GM19324 (cell line): ENCODE results near the gene CARD19.
"Not testable (repeated sequence)": the region's sequence is repeated elsewhere in the genome, so short reads cannot be mapped to it uniquely, and the experiment has no call there.

Source experiments
- ATAC-seq: cut with Tn5 transposase; IDR thresholded peaks from one replicate; pipeline ENCODE4 v1.9.1; 2021; ENCODE audit warnings: mild to moderate bottlenecking, moderate library complexity; ENCODE audit not compliant: unreplicated experiment, low FRiP score

The CARD19 gene

DNA sequence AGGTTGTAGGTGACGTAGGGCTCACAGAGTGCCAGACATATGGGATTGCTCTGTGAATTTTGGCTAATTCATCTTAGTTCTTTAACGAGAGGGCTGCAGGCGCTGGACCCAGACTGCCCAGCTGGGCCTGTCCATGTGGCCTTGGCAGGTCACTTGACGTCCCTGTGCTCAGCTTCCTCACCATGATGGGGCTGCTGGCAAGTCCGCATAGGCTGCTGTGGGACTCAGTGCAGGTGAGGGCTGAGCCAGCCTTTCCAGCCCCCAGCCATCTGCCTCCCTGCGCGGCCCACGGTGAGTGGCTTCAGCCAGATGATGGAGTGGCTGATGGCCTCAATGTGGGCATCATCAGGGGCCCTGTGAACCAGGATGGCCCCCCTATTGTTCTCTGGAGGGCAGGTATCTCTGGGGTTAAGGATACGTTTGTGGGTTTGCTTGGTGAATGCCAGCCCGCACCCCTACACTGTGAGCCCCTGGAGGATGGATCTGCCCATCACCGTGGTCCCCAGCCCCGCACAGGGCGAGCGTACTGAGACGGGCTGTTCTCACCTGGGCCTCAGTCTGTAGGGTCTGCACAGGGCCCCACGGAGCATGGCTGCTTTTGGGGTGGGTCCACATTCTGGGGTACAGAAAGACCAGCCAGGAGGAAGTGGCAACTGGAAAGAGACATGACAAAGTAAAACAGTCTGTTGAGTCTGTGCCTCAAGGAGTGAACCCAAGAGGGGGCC lies 3.7 kb downstream of the CARD19 start:
- no peak for ATAC-seq

DNA sequence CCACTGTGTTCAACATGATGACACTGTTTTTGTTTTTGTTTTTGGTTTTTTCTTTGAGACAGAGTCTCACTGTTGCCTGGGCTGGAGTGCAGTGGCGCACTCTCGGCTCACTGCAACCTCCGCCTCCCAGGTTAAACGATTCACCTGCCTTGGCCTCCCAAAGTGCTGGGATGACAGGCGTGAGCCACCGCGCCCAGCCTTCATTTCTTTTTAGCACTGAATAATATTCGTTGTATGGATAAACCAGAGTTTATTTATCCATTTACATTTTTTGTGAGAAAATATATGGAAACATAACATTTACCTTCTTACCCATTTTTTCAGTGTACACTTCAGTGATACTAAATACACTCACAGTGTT lies 4.2 kb downstream of the CARD19 start:
- no peak for ATAC-seq

DNA sequence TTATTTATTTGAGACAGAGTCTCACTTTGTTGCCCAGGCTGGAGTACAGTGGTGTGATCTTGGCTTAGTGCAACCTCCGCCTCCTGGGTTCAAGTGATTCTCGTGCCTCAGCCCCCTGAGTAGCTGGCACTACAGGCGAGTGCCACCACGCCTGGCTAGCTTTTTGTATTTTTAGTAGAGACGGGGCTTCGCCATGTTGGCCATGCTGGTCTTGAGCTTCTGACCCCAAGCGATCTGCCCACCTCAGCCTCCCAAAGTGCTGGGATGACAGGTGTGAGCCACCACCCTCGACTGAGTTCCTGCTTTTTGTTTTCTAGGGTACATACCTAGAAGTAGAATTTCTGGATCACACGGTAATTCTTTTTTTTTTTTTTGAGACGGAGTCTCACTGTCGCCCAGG lies 5.1 kb downstream of the CARD19 start:
- ATAC-seq: not testable (repeated sequence)

DNA sequence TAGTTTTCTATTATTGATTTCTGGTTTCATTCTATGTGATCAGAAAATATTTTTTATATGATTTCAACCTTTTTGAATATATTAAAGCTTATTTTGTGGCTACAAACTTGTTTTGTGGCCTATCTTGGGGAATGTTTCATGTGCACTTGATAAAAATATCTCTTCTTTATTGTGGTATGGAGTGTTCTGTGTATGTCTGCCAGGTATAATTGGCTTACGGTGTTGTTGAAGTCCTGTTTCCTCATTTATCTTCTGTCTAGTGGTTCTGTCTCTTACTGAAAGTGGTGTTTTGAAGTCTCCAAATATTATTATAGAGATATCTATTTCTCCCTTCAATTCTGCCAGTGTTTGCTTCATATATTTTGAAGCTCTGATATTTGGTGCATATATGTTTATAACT lies 9.6 kb downstream of the CARD19 start:
- ATAC-seq: no peak

DNA sequence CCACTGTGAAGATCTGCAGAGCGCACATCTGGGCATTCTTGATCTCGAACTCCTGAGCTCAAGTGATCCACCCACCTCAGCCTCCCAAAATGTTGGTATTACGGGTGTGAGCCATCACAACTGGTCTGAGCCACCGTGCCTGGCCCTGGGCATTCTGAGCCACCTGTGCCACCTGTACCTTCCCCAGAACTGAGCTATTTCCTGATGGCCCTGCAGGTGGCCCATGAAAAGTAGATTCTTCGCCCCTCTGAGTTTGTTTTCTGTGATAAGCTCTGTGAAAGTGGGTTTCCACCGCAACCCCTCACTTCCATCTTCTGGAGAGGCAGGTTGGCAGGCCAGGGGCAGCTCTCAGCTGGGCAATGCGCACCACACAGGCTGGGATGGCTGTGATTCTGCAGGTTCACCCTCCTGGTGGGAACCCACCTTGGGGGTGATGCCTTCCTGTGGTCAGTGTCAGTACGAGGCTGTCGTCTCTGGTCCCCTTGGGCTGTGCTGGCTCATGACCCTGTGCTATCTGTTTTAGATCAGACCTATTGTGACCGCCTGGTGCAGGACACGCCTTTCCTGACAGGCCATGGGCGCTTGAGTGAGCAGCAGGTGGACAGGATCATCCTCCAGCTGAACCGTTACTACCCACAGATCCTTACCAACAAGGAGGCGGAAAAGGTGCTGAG lies 11.3 kb downstream of the CARD19 start:
- no peak for ATAC-seq

DNA sequence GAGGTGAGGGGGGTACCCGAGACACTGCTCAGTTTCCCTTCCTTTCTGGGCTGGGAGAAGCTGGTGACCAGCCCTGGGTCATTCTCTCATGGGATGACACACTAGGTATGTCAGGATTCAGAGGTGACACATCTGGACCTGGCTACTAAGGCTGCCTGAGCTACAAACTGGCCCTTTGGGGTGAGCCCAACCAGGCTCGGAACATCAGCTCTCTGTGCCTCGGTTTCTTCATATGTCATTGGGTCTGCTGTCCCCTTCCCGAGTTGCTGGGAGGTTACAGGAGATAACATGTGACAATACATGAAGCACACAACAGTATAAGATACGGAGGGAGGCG lies 11.8 kb downstream of the CARD19 start:
- no peak for ATAC-seq

DNA sequence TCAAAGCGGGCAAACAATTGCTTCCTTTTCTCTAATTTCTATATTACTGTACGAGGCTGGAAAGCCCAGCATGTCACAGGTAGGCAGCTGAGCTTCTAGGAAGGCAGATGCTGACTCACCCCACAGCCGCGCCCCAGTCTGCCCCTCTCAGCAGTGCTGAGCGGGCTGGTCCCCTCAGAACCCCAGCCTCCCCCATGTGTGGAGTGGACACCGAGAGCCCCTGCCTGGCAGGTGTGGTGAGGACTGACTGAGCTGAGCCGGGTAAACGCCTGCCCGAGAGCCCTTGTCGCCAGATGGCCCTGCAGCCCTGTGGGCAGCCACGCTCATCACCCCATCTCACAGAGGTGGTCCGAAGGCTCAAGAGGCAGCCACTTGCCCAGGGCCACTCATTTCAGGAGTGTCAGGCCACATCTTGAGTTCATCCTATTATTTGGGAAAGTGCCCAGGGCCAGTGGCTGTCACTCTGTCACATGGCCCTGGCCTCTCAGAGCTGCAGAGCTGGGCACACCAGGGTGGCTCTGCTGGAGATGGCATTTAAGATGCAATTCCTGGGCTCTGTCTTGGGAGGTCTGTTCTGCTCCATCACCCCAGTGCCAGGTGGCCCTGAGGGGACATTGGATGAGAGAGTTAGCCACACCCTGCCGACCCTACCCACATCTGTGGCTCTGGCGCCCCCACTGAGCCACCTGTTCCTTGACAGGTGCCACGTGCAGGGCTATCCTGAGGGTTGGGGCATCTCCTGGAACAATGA lies 12.4 kb downstream of the CARD19 start:
- ATAC-seq: no peak

DNA sequence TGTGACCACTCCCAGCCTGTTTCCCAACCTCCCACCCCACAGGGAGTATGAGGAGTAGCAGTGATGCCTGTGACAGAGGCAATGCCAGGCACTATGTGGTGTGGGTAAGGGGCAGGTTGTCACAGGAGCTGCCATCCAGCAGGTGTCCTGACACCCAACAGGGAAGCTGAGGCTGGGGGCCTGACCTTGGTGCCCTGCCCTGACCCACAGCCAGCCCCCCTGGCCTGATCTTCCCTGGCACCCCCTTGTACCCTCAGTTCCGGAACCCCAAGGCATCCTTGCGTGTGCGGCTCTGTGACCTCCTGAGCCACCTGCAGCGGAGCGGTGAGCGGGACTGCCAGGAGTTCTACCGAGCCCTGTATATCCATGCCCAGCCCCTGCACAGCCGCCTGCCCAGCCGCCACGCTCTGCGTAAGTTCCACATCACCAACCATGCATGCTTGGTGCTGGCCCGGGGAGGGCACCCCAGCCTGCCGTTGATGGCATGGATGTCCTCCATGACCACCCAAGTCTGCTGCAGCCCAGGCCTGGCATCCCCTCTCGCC lies 14.4 kb downstream of the CARD19 start:
- ATAC-seq: no peak

DNA sequence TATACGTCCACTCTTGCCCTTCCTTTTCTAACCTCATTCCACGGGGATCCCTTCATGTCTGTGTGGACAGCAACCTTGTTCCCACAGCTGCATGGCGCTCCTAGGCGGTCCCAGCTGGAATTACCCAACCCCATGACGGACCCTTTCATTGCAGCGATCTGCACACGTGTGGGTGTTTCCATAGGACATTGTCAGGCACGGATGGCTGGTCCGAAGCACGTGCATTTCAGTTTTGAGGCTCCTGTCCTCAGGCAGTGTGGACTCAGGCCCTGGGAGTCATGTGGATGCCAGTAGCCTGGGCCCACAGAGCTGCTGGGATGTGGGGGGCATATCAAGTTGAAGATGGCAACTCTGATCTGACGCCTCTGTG lies 15.0 kb downstream of the CARD19 start:
- ATAC-seq: no peak

DNA sequence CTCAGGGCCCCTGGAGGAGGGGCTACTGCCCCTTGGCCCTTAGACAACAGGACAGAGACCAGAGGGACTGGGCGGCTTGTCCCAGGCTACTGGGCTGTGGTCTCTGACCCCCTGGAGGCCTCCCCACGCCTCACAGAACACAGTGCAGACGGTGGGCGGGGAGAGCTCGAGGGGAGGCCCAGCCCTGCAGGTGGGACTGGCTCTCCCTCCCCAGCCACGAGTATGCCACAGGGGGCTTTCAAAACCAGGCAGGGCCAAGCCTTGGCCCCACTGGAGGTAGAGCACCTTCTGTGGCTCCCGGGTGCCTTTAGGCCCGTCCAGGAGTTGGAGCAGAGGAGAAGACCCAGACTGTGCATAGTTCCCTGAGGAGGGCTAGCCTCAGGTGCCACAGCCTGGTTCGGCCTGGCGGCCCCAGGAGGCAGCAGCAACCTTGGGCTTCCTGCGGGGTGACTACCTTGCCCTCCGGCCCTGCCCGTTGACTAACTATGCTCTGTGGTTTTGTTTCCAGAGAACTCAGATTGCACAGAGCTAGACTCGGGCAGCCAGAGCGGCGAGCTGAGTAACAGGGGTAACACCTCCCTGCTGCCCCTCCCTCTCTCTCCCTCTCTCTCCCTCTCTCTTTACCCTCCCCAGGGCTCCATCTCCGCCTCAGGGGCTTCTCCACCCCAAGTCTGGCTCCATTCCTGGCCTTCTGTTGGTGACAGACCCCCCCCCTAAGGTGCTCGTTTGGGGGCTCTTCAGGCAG lies 15.5 kb downstream of the CARD19 start:
- ATAC-seq: no peak

DNA sequence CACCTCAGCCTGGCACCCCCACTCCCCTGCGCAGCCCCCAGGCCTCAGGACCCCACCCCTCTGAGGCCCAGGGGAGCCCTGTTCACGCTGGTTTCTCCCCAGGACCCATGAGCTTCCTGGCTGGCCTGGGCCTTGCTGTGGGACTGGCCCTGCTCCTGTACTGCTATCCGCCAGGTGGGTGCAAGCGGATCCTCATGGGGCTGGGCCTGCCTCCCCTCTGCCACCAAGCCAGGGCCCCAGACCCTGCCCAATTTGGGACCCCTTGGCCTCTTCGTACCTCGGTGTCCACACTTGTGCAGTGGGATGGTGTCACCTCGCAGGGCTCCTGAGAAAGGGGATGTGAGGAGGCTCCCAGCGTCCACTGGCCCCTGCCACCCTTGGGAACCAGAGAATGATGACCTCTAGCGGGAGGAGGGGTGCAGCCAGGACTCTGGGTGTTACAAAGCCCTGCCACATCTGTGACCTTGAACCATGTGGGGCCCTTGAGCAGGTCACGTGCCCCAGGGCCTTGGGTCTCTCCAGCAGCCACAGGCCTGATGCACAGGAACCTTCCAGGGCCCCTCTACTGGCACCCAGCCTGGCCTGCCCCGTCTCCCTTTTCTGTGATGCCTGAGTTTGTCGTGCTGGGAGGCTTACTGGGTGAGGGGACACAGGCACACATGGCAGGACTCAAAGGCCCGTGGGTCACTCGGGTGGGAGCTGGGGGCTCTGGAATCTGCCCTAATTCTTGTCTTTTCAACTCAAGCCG lies 16.3 kb downstream of the CARD19 start:
- no peak for ATAC-seq

DNA sequence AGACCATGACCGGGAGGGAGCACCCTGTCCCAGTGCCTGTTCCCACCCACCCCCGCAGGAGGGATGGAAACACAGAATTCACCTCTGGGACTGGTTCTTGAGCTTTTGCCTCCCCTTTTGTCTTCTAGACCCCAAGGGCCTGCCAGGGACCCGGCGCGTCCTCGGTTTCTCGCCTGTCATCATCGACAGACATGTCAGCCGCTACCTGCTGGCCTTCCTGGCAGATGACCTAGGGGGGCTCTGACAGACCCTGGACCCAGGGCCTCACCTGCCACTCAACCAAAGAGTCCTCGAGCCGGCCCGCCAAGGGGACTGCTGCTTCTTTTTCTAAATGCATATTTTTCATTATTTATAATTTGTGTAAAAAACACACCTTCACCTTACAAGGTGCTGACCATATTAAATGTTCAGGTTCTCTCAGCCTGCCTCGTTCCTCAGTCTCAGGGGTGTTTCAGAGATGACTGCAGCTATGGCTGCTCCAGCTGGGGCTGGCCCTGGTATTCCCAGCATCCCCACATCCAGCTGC lies 16.9 kb downstream of the CARD19 start:
- ATAC-seq: no peak

DNA sequence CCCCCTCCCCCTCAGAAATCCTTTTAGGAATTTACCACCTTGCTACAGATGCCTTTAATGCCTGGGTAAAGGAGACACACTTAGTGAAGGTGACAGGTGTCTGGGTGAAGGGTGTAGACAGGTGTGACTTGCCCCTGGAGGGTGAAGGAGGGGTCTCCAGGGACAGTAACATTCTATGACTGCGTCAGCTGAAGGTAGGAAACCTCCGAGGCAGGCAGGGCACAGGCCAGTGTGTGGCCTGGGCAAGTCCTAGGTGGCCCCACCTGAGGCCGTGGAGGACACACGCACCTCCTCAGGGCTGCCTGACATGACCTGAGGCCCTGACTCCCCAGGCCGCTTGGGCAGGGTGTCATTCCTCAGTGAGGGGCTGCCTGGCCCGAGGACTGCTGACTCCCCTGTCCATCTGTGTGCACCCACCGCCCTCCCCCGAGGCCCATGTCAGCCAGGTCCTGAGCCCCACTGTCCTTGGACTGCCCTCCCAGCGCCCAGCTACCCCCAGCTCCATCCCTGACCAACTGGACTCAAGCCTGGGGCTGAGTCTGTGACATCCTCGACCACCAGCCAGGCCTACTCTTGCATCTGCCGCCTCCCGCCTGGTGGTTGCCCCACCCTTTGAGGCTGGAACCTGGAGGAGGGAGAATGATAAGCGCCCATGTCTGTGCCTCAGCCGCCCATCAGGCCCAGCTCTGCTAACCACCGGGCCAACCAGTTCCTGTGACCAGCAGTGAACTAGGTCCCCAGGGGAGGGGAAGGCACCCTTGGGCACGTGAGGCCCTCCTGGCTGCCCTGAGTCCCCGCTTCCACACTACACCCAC lies 18.4 kb downstream of the CARD19 start:
- ATAC-seq: no peak

DNA sequence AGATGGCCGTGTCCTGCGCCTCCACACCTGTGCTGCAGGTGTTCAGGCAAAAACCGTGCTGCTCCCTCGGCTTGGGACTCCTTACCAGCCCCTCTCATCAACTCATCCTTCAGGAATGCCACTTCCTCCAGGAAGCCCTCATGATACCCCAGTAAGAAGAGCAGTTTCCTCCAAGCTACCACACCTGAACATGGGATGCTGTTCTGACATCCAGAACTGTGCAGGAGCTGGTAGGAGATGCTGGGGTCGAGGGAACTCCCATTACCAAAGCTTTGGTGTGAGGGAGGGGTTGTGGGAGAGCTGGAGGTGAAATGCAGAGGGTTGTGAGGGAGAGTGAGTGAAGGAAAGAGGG lies 18.9 kb downstream of the CARD19 start:
- ATAC-seq: no peak

DNA sequence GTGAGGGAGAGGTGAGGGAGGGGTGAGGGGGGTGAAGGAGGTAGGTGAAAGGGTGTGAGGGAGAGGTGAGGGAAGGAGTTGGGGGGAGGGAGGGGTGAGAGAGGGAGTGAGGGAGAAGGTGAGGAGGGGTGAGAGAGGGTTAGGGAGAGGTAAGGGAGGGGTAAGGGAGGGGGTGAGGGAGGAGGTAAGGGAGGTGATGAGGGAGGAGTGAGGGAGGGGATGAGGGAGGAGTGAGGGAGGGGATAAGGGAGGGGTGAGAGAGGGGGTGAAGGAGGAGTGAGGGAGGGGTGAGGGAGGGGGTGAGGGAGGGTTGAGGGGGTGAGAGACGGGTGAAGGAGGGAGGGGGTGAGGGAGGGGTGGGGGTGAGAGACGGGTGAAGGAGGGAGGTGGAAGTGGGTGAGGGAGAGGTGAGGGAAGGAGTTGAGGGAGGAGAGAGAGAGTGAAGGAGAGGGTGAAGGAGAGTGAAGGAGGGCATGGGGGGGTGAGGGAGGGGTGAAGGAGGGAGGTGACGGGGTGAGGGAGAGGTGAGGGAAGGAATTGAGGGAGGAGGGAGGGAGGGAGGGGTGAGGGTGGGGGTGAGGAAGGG lies 19.6 kb downstream of the CARD19 start:
- ATAC-seq: no peak

DNA sequence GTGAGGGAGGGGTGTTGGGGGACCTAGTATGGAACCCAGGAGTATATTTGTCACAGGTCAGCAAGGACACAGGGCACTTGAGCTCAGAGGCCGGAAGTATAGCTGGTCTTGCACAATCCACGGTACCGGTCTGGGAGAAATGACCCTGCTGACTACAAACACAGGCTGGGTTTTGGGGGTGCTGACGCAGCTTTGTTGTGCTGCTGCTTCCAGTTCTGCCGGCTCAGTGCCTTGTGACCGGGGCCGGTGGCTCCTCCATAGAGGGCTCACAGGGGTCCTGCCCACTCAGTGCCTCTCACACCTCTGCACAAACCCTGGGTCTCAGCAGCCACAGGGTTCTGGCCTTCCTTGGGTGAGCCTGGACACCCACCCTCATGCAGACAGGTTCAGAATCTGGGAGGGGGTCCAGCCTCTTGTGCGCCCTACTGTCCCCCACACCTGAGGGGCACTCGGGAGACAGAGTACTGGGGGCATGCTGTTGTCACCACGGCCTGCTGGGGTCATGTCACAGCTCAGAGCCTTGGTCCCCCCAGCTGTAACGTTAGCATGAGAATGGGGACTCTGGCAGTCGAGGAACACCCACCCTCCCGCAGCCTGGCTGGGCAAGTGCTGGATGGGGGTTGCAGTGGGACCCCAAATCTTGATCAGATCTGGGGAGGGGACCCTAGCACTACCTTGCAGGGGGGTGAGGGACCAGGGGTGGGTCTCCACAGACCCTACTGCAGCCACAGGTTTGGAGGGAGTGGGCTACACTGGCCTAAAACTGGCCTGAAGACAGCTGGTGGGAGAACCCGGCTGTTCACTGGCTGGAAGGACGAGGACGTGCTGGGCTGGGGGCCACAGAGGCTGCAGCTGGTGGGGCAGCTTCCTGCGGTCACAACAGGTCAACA lies 20.3 kb downstream of the CARD19 start:
- no peak for ATAC-seq

DNA sequence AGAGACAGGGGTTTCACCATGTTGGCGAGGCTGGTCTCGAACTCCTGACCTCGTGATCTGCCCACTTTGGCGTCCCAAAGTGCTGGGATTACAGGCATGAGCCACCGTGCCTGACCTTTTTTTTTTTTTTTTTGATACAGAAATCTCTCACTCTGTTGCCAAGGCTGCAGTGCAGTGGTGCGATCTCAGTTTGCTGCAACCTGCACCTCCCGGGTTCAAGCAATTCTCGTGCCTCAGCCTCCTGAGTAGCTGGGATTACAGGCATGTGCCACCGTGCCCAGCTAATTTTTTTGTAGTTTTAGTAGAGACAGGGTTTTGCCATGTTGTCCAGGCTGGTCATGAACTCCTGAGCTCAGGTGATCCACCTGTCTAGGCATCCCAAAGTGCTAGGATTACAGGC lies 21.5 kb downstream of the CARD19 start:
- not testable (repeated sequence) for ATAC-seq
